HepG2 (cell line): ENCODE measurements around the gene S100A16. TPM values are rescaled to one million over a fixed set of nuclear protein-coding genes. Genes with fewer than 3 reads are reported as not detected.

Experiments
- BCL6 ChIP-seq: IDR thresholded peaks from 2 replicates; pipeline ENCODE4 v1.6.1; 2016; ENCODE audit warnings: missing genetic modification reagents, missing compliant biosample characterization
- ERF ChIP-seq: IDR thresholded peaks from 2 replicates; pipeline ENCODE4 v1.6.1; 2018; ENCODE audit warnings: missing biosample characterization, missing genetic modification reagents
- FOSL1 ChIP-seq: sonication (generic); formaldehyde crosslinking; IDR thresholded peaks from 2 replicates; pipeline ENCODE4 v1.9.0; 2021; ENCODE audit warnings: missing genetic modification reagents, borderline replicate concordance
- HMG20A ChIP-seq: IDR thresholded peaks from 2 replicates; pipeline ENCODE4 v1.6.1; 2016; ENCODE audit warnings: borderline replicate concordance
- HNRNPUL1 ChIP-seq: fragments of 200-400 bp; formaldehyde crosslinking; IDR thresholded peaks from 2 replicates; pipeline ENCODE4 v1.6.1; 2017; ENCODE audit warnings: low read depth, mild to moderate bottlenecking, low read length, moderate library complexity
- HOXA7 ChIP-seq: sonication (generic); formaldehyde crosslinking; IDR thresholded peaks from 2 replicates; pipeline ENCODE4 v1.8.1; 2022; ENCODE audit warnings: mild to moderate bottlenecking, missing genetic modification reagents, moderate library complexity
- KLF12 ChIP-seq: sonication (generic); formaldehyde crosslinking; IDR thresholded peaks from 2 replicates; pipeline ENCODE4 v1.4.0; 2020; ENCODE audit warnings: missing genetic modification reagents, borderline replicate concordance
- MED8 ChIP-seq: sonication (generic); formaldehyde crosslinking; IDR thresholded peaks from 2 replicates; pipeline ENCODE4 v1.8.1; 2023; ENCODE audit warnings: mild to moderate bottlenecking, missing genetic modification reagents; ENCODE audit not compliant: insufficient replicate concordance
- MEIS1 ChIP-seq: sonication (generic); formaldehyde crosslinking; IDR thresholded peaks from 2 replicates; pipeline ENCODE4 v1.9.0; 2021; ENCODE audit warnings: mild to moderate bottlenecking, missing genetic modification reagents, moderate library complexity, borderline replicate concordance
- RARA ChIP-seq: IDR thresholded peaks from 2 replicates; pipeline ENCODE4 v1.6.1; 2016; ENCODE audit warnings: missing genetic modification reagents, missing compliant biosample characterization
- SP4 ChIP-seq: sonication (generic); formaldehyde crosslinking; IDR thresholded peaks from 2 replicates; pipeline ENCODE4 v1.8.1; 2023; ENCODE audit warnings: mild to moderate bottlenecking, missing genetic modification reagents
- ZBTB21 ChIP-seq: sonication (generic); formaldehyde crosslinking; IDR thresholded peaks from 2 replicates; pipeline ENCODE4 v1.4.0; 2020; ENCODE audit warnings: missing genetic modification reagents
- ZBTB38 ChIP-seq: sonication (generic); formaldehyde crosslinking; IDR thresholded peaks from 2 replicates; pipeline ENCODE4 v1.5.1; 2020; ENCODE audit warnings: mild to moderate bottlenecking, missing genetic modification reagents
- ZBTB7A ChIP-seq: sonication (generic); formaldehyde crosslinking; IDR thresholded peaks from 2 replicates; pipeline ENCODE4 v1.8.0; 2022; ENCODE audit warnings: mild to moderate bottlenecking, missing genetic modification reagents
- ZKSCAN5 ChIP-seq: sonication (generic); formaldehyde crosslinking; IDR thresholded peaks from 2 replicates; pipeline ENCODE4 v1.5.1; 2020; ENCODE audit warnings: mild to moderate bottlenecking, missing genetic modification reagents
- ZNF205 ChIP-seq: IDR thresholded peaks from 2 replicates; pipeline ENCODE4 v1.6.1; 2018; ENCODE audit warnings: missing biosample characterization, missing genetic modification reagents
- ZNF276 ChIP-seq: sonication (generic); formaldehyde crosslinking; IDR thresholded peaks from 2 replicates; pipeline ENCODE4 v1.4.0; 2020; ENCODE audit warnings: mild to moderate bottlenecking, low read depth, missing genetic modification reagents
- ZNF3 ChIP-seq: IDR thresholded peaks from 2 replicates; pipeline ENCODE4 v1.7.0; 2017; ENCODE audit warnings: inconsistent platforms
- ZNF367 ChIP-seq: sonication (generic); formaldehyde crosslinking; IDR thresholded peaks from 2 replicates; pipeline ENCODE4 v1.4.0; 2020; ENCODE audit warnings: missing genetic modification reagents, borderline replicate concordance
- ZNF549 ChIP-seq: sonication (generic); formaldehyde crosslinking; IDR thresholded peaks from 2 replicates; pipeline ENCODE4 v1.5.0; 2020; ENCODE audit warnings: missing genetic modification reagents
- ZNF766 ChIP-seq: sonication (generic); formaldehyde crosslinking; IDR thresholded peaks from 2 replicates; pipeline ENCODE4 v1.5.0; 2020; ENCODE audit warnings: missing genetic modification reagents, borderline replicate concordance
- ZNF788 ChIP-seq: sonication (generic); formaldehyde crosslinking; IDR thresholded peaks from 2 replicates; pipeline ENCODE4 v1.5.0; 2020; ENCODE audit warnings: mild to moderate bottlenecking, missing genetic modification reagents, borderline replicate concordance
- polyA plus RNA-seq, 8 experiments: library from polyadenylated mRNA; depleted of rRNA in 3 of 8; stranded (reverse) in 7 of 8; unstranded in 1 of 8; fragments of >200 nt; fragmentation: Illumina TruSeq in 4 of 8; extraction: Trizol in 4 of 8; gene quantifications; 2 replicates each; pipeline versions ENCODE4 v1.2.1 to v1.2.3, GENCODE V29; 2011 to 2016; ENCODE audit warnings: low read depth in 4 of 8, missing spikeins in 1 of 8, mixed read lengths in 1 of 8; ENCODE audit not compliant: insufficient read depth in 1 of 8
- total RNA-seq, 5 experiments: library from RNA; depleted of rRNA; stranded (reverse); fragments of >200 nt; fragmentation: Illumina TruSeq; extraction: Trizol; gene quantifications; 2 replicates each; pipeline ENCODE4 v1.2.3, GENCODE V29; 2016; ENCODE audit warnings: low read depth in 1 of 5
- TF ChIP-seq, protein P1 (sequence below): sonication (generic); formaldehyde crosslinking; IDR thresholded peaks from 2 replicates; pipeline ENCODE4 v1.4.0; 2020; ENCODE audit warnings: missing genetic modification reagents
- TF ChIP-seq, protein P2 (sequence below): sonication (generic); formaldehyde crosslinking; IDR thresholded peaks from 2 replicates; pipeline ENCODE4 v1.4.0; 2020; ENCODE audit warnings: missing genetic modification reagents, borderline replicate concordance

Gene S100A16
- total and polyA plus RNA-seq, 2 of the 13 experiments (the other 11 are each of a cell fraction or from before 2014, with no cell fraction given): 46.0 to 195 TPM

- TF ChIP-seq ZKSCAN5 (no peak), MEIS1 (CRISPR knock-in tag) (no peak), RARA (CRISPR knock-in tag) (no peak), MED8 (peak; percentile 57), ZNF549 (CRISPR knock-in tag) (no peak), ZNF3 (CRISPR knock-in tag) (no peak), ZBTB7A (CRISPR knock-in tag) (no peak; the same call in 1 of the 2 replicates), FOSL1 (no peak), KLF12 (CRISPR knock-in tag) (no peak), HMG20A (CRISPR knock-in tag) (no peak; the same call in 1 of the 2 replicates), ERF (CRISPR knock-in tag) (no peak), HOXA7 (no peak), ZNF367 (CRISPR knock-in tag) (no peak), ZNF766 (CRISPR knock-in tag) (no peak; the same call in 1 of the 2 replicates), SP4 (CRISPR knock-in tag) (no peak), ZNF788 (CRISPR knock-in tag) (no peak), ZNF205 (no peak), ZBTB21 (CRISPR knock-in tag) (no peak), BCL6 (CRISPR knock-in tag) (no peak), ZBTB38 (peak; percentile 62), ZNF276 (no peak), HNRNPUL1 (no peak)
- TF ChIP-seq, protein P1, sequence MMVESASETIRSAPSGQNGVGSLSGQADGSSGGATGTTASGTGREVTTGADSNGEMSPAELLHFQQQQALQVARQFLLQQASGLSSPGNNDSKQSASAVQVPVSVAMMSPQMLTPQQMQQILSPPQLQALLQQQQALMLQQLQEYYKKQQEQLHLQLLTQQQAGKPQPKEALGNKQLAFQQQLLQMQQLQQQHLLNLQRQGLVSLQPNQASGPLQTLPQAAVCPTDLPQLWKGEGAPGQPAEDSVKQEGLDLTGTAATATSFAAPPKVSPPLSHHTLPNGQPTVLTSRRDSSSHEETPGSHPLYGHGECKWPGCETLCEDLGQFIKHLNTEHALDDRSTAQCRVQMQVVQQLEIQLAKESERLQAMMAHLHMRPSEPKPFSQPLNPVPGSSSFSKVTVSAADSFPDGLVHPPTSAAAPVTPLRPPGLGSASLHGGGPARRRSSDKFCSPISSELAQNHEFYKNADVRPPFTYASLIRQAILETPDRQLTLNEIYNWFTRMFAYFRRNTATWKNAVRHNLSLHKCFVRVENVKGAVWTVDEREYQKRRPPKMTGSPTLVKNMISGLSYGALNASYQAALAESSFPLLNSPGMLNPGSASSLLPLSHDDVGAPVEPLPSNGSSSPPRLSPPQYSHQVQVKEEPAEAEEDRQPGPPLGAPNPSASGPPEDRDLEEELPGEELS (CRISPR knock-in tag): no peak
- TF ChIP-seq, protein P2, sequence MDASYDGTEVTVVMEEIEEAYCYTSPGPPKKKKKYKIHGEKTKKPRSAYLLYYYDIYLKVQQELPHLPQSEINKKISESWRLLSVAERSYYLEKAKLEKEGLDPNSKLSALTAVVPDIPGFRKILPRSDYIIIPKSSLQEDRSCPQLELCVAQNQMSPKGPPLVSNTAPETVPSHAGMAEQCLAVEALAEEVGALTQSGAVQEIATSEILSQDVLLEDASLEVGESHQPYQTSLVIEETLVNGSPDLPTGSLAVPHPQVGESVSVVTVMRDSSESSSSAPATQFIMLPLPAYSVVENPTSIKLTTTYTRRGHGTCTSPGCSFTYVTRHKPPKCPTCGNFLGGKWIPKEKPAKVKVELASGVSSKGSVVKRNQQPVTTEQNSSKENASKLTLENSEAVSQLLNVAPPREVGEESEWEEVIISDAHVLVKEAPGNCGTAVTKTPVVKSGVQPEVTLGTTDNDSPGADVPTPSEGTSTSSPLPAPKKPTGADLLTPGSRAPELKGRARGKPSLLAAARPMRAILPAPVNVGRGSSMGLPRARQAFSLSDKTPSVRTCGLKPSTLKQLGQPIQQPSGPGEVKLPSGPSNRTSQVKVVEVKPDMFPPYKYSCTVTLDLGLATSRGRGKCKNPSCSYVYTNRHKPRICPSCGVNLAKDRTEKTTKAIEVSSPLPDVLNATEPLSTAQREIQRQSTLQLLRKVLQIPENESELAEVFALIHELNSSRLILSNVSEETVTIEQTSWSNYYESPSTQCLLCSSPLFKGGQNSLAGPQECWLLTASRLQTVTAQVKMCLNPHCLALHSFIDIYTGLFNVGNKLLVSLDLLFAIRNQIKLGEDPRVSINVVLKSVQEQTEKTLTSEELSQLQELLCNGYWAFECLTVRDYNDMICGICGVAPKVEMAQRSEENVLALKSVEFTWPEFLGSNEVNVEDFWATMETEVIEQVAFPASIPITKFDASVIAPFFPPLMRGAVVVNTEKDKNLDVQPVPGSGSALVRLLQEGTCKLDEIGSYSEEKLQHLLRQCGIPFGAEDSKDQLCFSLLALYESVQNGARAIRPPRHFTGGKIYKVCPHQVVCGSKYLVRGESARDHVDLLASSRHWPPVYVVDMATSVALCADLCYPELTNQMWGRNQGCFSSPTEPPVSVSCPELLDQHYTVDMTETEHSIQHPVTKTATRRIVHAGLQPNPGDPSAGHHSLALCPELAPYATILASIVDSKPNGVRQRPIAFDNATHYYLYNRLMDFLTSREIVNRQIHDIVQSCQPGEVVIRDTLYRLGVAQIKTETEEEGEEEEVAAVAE (CRISPR knock-in tag): 0 out of 2 replicates have a peak, but pooled peaks have one; percentile 24
Measured at GRCh38 chr1:153626904-153627714, 14.2 kb upstream of the S100A16 start, which contains the start of gene S100A13 (continued).
